ENCODE results near the gene TMEM135.

GRCh38 chr11:87265132-87265531, 227.4 kb downstream of the TMEM135 start:
- TF ChIP-seq, protein P1, sequence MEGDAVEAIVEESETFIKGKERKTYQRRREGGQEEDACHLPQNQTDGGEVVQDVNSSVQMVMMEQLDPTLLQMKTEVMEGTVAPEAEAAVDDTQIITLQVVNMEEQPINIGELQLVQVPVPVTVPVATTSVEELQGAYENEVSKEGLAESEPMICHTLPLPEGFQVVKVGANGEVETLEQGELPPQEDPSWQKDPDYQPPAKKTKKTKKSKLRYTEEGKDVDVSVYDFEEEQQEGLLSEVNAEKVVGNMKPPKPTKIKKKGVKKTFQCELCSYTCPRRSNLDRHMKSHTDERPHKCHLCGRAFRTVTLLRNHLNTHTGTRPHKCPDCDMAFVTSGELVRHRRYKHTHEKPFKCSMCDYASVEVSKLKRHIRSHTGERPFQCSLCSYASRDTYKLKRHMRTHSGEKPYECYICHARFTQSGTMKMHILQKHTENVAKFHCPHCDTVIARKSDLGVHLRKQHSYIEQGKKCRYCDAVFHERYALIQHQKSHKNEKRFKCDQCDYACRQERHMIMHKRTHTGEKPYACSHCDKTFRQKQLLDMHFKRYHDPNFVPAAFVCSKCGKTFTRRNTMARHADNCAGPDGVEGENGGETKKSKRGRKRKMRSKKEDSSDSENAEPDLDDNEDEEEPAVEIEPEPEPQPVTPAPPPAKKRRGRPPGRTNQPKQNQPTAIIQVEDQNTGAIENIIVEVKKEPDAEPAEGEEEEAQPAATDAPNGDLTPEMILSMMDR (IDR thresholded peaks at IDR 0.05) = no peak
- TF ChIP-seq POLR2A (IDR thresholded peaks at IDR 0.05) = no peak

Measured in thyroid gland (tissue), 4 donors.